H1 (cell line): Measurements from ENCODE around the gene RTL5. TPM values are rescaled to one million over a fixed set of nuclear protein-coding genes. Genes with fewer than 3 reads are reported as not detected.

Experiments used
- CTCF ChIA-PET: fragments of 300-600 bp; sonication (Branson Sonifier 250); formaldehyde crosslinking; loops from one replicate; lab custom pipeline; 2021; ENCODE audit not compliant: partially characterized antibody; lab: Charles Lee
- POLR2A ChIA-PET: fragments of 300-600 bp; sonication (Branson Sonifier 250); formaldehyde crosslinking; loops from one replicate; lab custom pipeline; 2021; ENCODE audit warnings: inconsistent platforms; ENCODE audit not compliant: partially characterized antibody; lab: Charles Lee
- DNase-seq, 2 experiments: peaks; one replicate each; pipeline versions ENCODE4 v3.0.0 to v3.0.0-alpha.2; 2010 to 2022; ENCODE audit warnings: low spot score in 2 of 2, low read depth in 1 of 2, mixed read lengths in 1 of 2
- FAIRE-seq: peaks from 2 replicates; lab custom pipeline; 2011; peaks lifted over from hg19 to GRCh38; lab: Jason Lieb, UNC
- H2AFZ ChIP-seq: 2 replicates; pipeline ENCODE4 v1.8.1; 2012; ENCODE audit warnings: low read length, inconsistent platforms
- H2AK5ac ChIP-seq: 2 replicates; pipeline ENCODE4 v1.6.1; 2013; ENCODE audit warnings: low read depth, low read length
- H2BK120ac ChIP-seq: replicated peaks from 2 replicates; pipeline ENCODE3; 2013; ENCODE audit warnings: low read depth, low read length, inconsistent platforms
- H2BK12ac ChIP-seq: 2 replicates; pipeline ENCODE4 v1.6.1; 2013; ENCODE audit warnings: low read depth, low read length
- H2BK15ac ChIP-seq: 2 replicates; pipeline ENCODE4 v1.6.1; 2013; ENCODE audit warnings: low read length
- H2BK20ac ChIP-seq: 2 replicates; pipeline ENCODE4 v1.6.1; 2013; ENCODE audit warnings: low read length
- H2BK5ac ChIP-seq: 2 replicates; pipeline ENCODE4 v1.6.1; 2013; ENCODE audit warnings: low read depth, low read length
- H3K14ac ChIP-seq: 2 replicates; pipeline ENCODE4 v1.6.1; 2013; ENCODE audit warnings: inconsistent platforms; ENCODE audit not compliant: insufficient read length
- H3K18ac ChIP-seq: 2 replicates; pipeline ENCODE4 v1.6.1; 2013; ENCODE audit warnings: low read length; ENCODE audit errors: extremely low read depth
- H3K23ac ChIP-seq: 2 replicates; pipeline ENCODE4 v1.6.1; 2013; ENCODE audit warnings: inconsistent platforms; ENCODE audit not compliant: insufficient read length
- H3K23me2 ChIP-seq: 2 replicates; pipeline ENCODE4 v1.6.1; 2013; ENCODE audit warnings: low read depth, low read length
- H3K27ac ChIP-seq: 2 replicates; pipeline ENCODE4 v1.6.1; 2011; ENCODE audit warnings: low read depth, low read length, inconsistent platforms
- H3K27me3 ChIP-seq, 4 experiments: replicated peaks in 1 of 4; 1 replicate in 1 of 4; 2 replicates in 3 of 4; pipeline versions ENCODE4 v1.6.1 to v1.8.1; 2011 to 2013; ENCODE audit warnings: low read length in 3 of 4, mild to moderate bottlenecking in 3 of 4, inconsistent platforms in 2 of 4, mixed read lengths in 2 of 4, moderate library complexity in 1 of 4; ENCODE audit not compliant: control insufficient read depth in 3 of 4, insufficient read depth in 3 of 4; ENCODE audit errors: extremely low read depth in 1 of 4
- H3K36me3 ChIP-seq, 4 experiments: 2 replicates each; pipeline versions ENCODE4 v1.6.1 to v1.8.1; 2011 to 2013; ENCODE audit warnings: mild to moderate bottlenecking in 4 of 4, low read length in 3 of 4, moderate library complexity in 2 of 4, control low read depth in 1 of 4, inconsistent platforms in 1 of 4; ENCODE audit not compliant: insufficient read depth in 4 of 4, control insufficient read depth in 2 of 4
- H3K4ac ChIP-seq: replicated peaks from 2 replicates; pipeline ENCODE3; 2013; ENCODE audit warnings: low read length, low read depth, mixed read lengths, inconsistent platforms; ENCODE audit not compliant: insufficient read length
- H3K4me1 ChIP-seq, 4 experiments: replicated peaks in 1 of 4; 1 replicate in 1 of 4; 2 replicates in 3 of 4; pipeline versions ENCODE4 v1.6.1 to v1.8.1; 2011 to 2013; ENCODE audit warnings: low read length in 3 of 4, inconsistent platforms in 2 of 4, mixed read lengths in 1 of 4; ENCODE audit not compliant: insufficient read depth in 4 of 4, control insufficient read depth in 3 of 4
- H3K4me2 ChIP-seq, 2 experiments: 2 replicates each; pipeline versions ENCODE4 v1.6.1 to v1.8.1; 2011 to 2013; ENCODE audit warnings: low read depth in 2 of 2, low read length in 2 of 2, control low read depth in 1 of 2, inconsistent platforms in 1 of 2, mild to moderate bottlenecking in 1 of 2; ENCODE audit not compliant: insufficient read depth in 1 of 2
- H3K4me3 ChIP-seq, 4 experiments: fragments of 200-600, 300-600 bp in 1 of 4; sonication (generic), shearing (Covaris generic), sonication (Bioruptor Twin) in 1 of 4; 2 replicates each; pipeline versions ENCODE4 v1.5.1 to v1.8.1; 2011 to 2016; ENCODE audit warnings: low read length in 4 of 4, low read depth in 3 of 4, control low read depth in 2 of 4, inconsistent platforms in 2 of 4, mild to moderate bottlenecking in 2 of 4, mixed read lengths in 1 of 4, moderate library complexity in 1 of 4; ENCODE audit not compliant: insufficient read depth in 2 of 4; ENCODE audit errors: extremely low read depth in 1 of 4
- H3K56ac ChIP-seq: replicated peaks from 2 replicates; pipeline ENCODE3; 2013; ENCODE audit warnings: low read depth, mild to moderate bottlenecking, mixed read lengths, low read length, inconsistent platforms; ENCODE audit not compliant: insufficient read length
- H3K79me1 ChIP-seq: 2 replicates; pipeline ENCODE4 v1.6.1; 2013; ENCODE audit warnings: low read depth, low read length, control low read depth
- H3K79me2 ChIP-seq, 2 experiments: 2 replicates each; pipeline versions ENCODE4 v1.6.1 to v1.8.1; 2012 to 2013; ENCODE audit warnings: low read length in 2 of 2, mild to moderate bottlenecking in 2 of 2, inconsistent platforms in 1 of 2; ENCODE audit not compliant: insufficient read depth in 2 of 2, control insufficient read depth in 1 of 2
- H3K9ac ChIP-seq, 4 experiments: replicated peaks in 1 of 4; 1 replicate in 1 of 4; 2 replicates in 3 of 4; pipeline versions ENCODE4 v1.6.1 to v1.8.1; 2011 to 2013; ENCODE audit warnings: low read depth in 3 of 4, low read length in 3 of 4, control low read depth in 2 of 4, mild to moderate bottlenecking in 2 of 4, moderate library complexity in 2 of 4, inconsistent platforms in 1 of 4; ENCODE audit errors: extremely low read depth in 1 of 4
- H3K9me3 ChIP-seq, 2 experiments: 2 replicates each; pipeline versions ENCODE4 v1.6.1 to v1.8.1; 2012 to 2013; ENCODE audit warnings: mild to moderate bottlenecking in 2 of 2, moderate library complexity in 2 of 2, control low read depth in 1 of 2, inconsistent platforms in 1 of 2, low read depth in 1 of 2, low read length in 1 of 2, mixed read lengths in 1 of 2; ENCODE audit not compliant: insufficient read depth in 2 of 2
- H4K20me1 ChIP-seq, 2 experiments: replicated peaks in 1 of 2; 2 replicates each; pipeline versions ENCODE3 to v1.8.1; 2011 to 2013; ENCODE audit warnings: inconsistent platforms in 2 of 2, low read length in 2 of 2, mild to moderate bottlenecking in 1 of 2; ENCODE audit not compliant: insufficient read depth in 2 of 2, control insufficient read depth in 1 of 2
- H4K5ac ChIP-seq: 2 replicates; pipeline ENCODE4 v1.6.1; 2013; ENCODE audit warnings: low read length, low read depth, mixed read lengths, inconsistent platforms; ENCODE audit not compliant: insufficient read length
- H4K8ac ChIP-seq: 2 replicates; pipeline ENCODE4 v1.8.0; 2013; ENCODE audit warnings: mild to moderate bottlenecking, moderate library complexity, low read length, inconsistent platforms; ENCODE audit not compliant: insufficient read depth; ENCODE audit errors: extremely low read depth
- H4K91ac ChIP-seq: replicated peaks from 2 replicates; pipeline ENCODE3; 2013; ENCODE audit warnings: low read length, mixed read lengths, inconsistent platforms; ENCODE audit not compliant: insufficient read length
- CBX8 ChIP-seq: fragments of 300-800, 300-1000 bp; sonication (generic); IDR thresholded peaks from 2 replicates; pipeline ENCODE4 v1.7.1; 2016; ENCODE audit warnings: low read depth, low read length, borderline replicate concordance
- CEBPB ChIP-seq: IDR thresholded peaks from 2 replicates; pipeline ENCODE4 v1.6.1; 2012; ENCODE audit warnings: low read depth, low read length
- GTF2F1 ChIP-seq: IDR thresholded peaks from 2 replicates; pipeline ENCODE4 v1.6.1; 2012; ENCODE audit warnings: low read depth, low read length, improper control_type of control experiment, borderline replicate concordance
- KDM4A ChIP-seq: IDR thresholded peaks from one replicate; pipeline ENCODE4 v1.7.1; 2012; ENCODE audit warnings: low read depth, mild to moderate bottlenecking, moderate library complexity, low read length, inconsistent platforms; ENCODE audit not compliant: severe bottlenecking
- POU5F1 ChIP-seq: IDR thresholded peaks from 2 replicates; pipeline ENCODE4 v1.6.1; 2011; ENCODE audit warnings: low read depth, mild to moderate bottlenecking, low read length, moderate library complexity
- SIN3A ChIP-seq, 2 experiments: IDR thresholded peaks in 1 of 2; conservative IDR thresholded peaks in 1 of 2; 2 replicates each; pipeline ENCODE4 v1.6.1; 2011 to 2012; ENCODE audit warnings: low read length in 2 of 2, improper control_type of control experiment in 1 of 2, low read depth in 1 of 2, mild to moderate bottlenecking in 1 of 2
- SP1 ChIP-seq: IDR thresholded peaks from 2 replicates; pipeline ENCODE4 v1.6.1; 2011; ENCODE audit warnings: low read depth, low read length
- TAF1 ChIP-seq: IDR thresholded peaks from 2 replicates; pipeline ENCODE4 v1.6.1; 2011; ENCODE audit warnings: mild to moderate bottlenecking, low read depth, low read length
- TAF7 ChIP-seq: optimal IDR thresholded peaks from 2 replicates; pipeline ENCODE3; 2011; ENCODE audit warnings: low read depth, mild to moderate bottlenecking, inconsistent platforms, low read length, moderate library complexity, borderline replicate concordance
- TEAD4 ChIP-seq: IDR thresholded peaks from 2 replicates; pipeline ENCODE4 v1.6.1; 2012; ENCODE audit warnings: low read depth, low read length, inconsistent platforms, mixed read lengths
- ZNF274 ChIP-seq: IDR thresholded peaks from 2 replicates; pipeline ENCODE4 v1.7.0; 2012; ENCODE audit warnings: low read length, borderline replicate concordance; ENCODE audit errors: extremely low read depth
- WGBS, 2 experiments: shearing (Covaris generic) in 1 of 2; methylation state at CpG; one replicate each; pipeline versions ENCODE4 v1.1.6 to v1.1.7; 2013 to 2015; ENCODE audit warnings: low lambda C conversion rate in 2 of 2, mixed read lengths in 2 of 2, inconsistent platforms in 1 of 2, low coverage in 1 of 2, missing lambda C conversion rate in 1 of 2; ENCODE audit not compliant: insufficient replicate concordance in 2 of 2, insufficient coverage in 1 of 2, insufficient read length in 1 of 2; ENCODE audit errors: extremely low coverage in 1 of 2, missing lambda C conversion rate in 1 of 2; 5-methylcytosine and 5-hydroxymethylcytosine counted together
- polyA plus RNA-seq, 7 experiments: library from polyadenylated mRNA; depleted of rRNA in 3 of 7; stranded (reverse) in 5 of 7; unstranded in 2 of 7; fragments of >200 nt in 5 of 7; fragments of 200-250 nt in 2 of 7; gene quantifications; 1 replicate in 5 of 7; 2 replicates in 1 of 7; 4 replicates in 1 of 7; pipeline versions ENCODE4 v1.2.1 to v1.2.3, GENCODE V29; 2011 to 2013; ENCODE audit warnings: missing spikeins in 2 of 7, mixed read lengths in 2 of 7
- total RNA-seq: library from RNA; stranded (reverse); fragmentation: NEBNext Ultra II Directional; extraction: Animal tissue kit (Norgen Biotek cat#: 25700); gene quantifications from 2 replicates; pipeline ENCODE4 v1.2.1, GENCODE V29; 2021
- TF ChIP-seq, protein P1 (sequence below): IDR thresholded peaks from 2 replicates; pipeline ENCODE4 v1.6.1; 2011; ENCODE audit warnings: low read length, improper control_type of control experiment
- TF ChIP-seq, protein P2 (sequence below): IDR thresholded peaks from 2 replicates; pipeline ENCODE4 v1.6.1; 2012; ENCODE audit warnings: inconsistent platforms

Gene RTL5
- total and polyA plus RNA-seq, 2 of the 8 experiments (the other 6 are each of a cell fraction or from before 2014, with no cell fraction given) = 0.57 to 1.9 TPM

- Histone ChIP-seq H3K4ac (no peak overlapping the region), H2BK5ac (no peak overlapping the region), H3K14ac (no peak overlapping the region), H3K4me3 (no peak overlapping the region), H3K4me2 (no peak overlapping the region), H4K5ac (no peak overlapping the region), H3K23ac (no peak overlapping the region), H3K23me2 (no peaks in the 10 kb centered on the region), H3K9ac (no peak overlapping the region; a peak in 1 of 7 replicates), H3K9me3 (no peaks in the 10 kb centered on the region), H2AFZ (no peak overlapping the region), H4K91ac (no peak overlapping the region), H3K79me1 (no peaks in the 10 kb centered on the region), H2BK20ac (no peak overlapping the region), H3K18ac (no peak overlapping the region), H2AK5ac (no peak overlapping the region), H4K8ac (no peak overlapping the region; the same call in 1 of the 2 replicates), H2BK15ac (no peak overlapping the region), H3K36me3 (no peaks in the 10 kb centered on the region), H3K27ac (no peak overlapping the region), H3K79me2 (no peaks in the 10 kb centered on the region), H3K56ac (no peak overlapping the region), H2BK12ac (0 out of 2 replicates have a peak overlapping the region, but pooled peaks have one; percentile 9), H3K27me3 (no peaks in the 10 kb centered on the region), H4K20me1 (peaks cover 0 to 2% of the 10 kb centered on the region in 2 experiments), H3K4me1 (peaks cover 0 to 7% (median 2%) of the 10 kb centered on the region in 4 experiments; a peak in 6 of 7 replicates), H2BK120ac (no peak overlapping the region)
- POLR2A ChIA-PET = no interaction called here
- no peak for DNase-seq
- CTCF ChIA-PET = interaction anchor here (1.4 kb wide), 1 partner anchor 12 kb away, joined by 3 read pairs; no protein-coding TSS in a partner anchor
- 82% methylated on average over 2 of the region's 6 CpGs; no CpG with 5 or more reads in 1 of the 2 experiments for WGBS, 2 experiments
- FAIRE-seq = no peak
- TF ChIP-seq ZNF274 = no peak
- no peak for TF ChIP-seq CBX8
- no peak for TF ChIP-seq GTF2F1
- TF ChIP-seq TEAD4 = no peak
- TF ChIP-seq SIN3A (conservative IDR thresholded peaks at IDR 0.05 in 1 of 2, IDR thresholded peaks at IDR 0.05 in 1 of 2; ENCODE audit: low read depth in 1 of 2, low read length in 2 of 2) = no peak
- no peak for TF ChIP-seq KDM4A
- TF ChIP-seq, protein P1, sequence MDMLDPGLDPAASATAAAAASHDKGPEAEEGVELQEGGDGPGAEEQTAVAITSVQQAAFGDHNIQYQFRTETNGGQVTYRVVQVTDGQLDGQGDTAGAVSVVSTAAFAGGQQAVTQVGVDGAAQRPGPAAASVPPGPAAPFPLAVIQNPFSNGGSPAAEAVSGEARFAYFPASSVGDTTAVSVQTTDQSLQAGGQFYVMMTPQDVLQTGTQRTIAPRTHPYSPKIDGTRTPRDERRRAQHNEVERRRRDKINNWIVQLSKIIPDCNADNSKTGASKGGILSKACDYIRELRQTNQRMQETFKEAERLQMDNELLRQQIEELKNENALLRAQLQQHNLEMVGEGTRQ = no peak
- TF ChIP-seq POU5F1 = no peak
- TF ChIP-seq SP1 = no peak
- TF ChIP-seq, protein P2, sequence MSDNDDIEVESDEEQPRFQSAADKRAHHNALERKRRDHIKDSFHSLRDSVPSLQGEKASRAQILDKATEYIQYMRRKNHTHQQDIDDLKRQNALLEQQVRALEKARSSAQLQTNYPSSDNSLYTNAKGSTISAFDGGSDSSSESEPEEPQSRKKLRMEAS = no peak
- no peak for TF ChIP-seq CEBPB
- TF ChIP-seq TAF1 = no peak
- TF ChIP-seq TAF7 = no peak
Measured at GRCh38 chrX:72114306-72114705, 17.4 kb downstream of the RTL5 start.
